Measurements from ENCODE around the gene PHIP.

PHIP gene

DNA sequence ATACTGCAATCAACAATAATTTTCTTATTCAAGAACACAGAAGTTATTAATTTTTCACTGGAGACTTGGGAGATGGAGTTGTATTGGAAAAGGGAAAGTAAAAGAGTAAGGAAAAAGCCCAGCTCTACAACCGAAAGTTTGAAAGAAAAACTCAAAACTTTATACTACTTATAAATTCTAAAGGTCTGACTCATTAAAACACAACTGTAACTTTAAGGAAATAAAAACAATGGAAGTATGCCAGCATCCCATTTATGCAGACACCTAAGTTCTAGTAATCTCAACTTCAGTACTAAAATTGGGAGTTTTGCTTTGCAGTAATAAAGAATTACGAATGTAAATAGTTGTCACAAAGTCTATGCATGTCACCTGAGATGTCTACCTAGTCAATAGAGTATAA is 130.1 kb downstream of the PHIP start:
- Histone ChIP-seq H3K9me3 (ENCODE audit: control insufficient read depth, insufficient read depth, low read length) (0 out of 2 replicates have a peak, but pooled peaks cover 2% of the 10 kb centered on the region), H3K4me3 (ENCODE audit: low read length) (no peak overlapping the region), H3K9me2 (replicated peaks; ENCODE audit: control insufficient read depth, low read length) (no peaks in the 10 kb centered on the region), H3F3A (ENCODE audit: control insufficient read depth, insufficient read depth) (no peaks in the 10 kb centered on the region; the same call in 1 of the 2 replicates), H3K79me2 (ENCODE audit: control insufficient read depth, low read length) (no peaks in the 10 kb centered on the region), H3K27me3 (ENCODE audit: control insufficient read depth, low read length) (no peaks in the 10 kb centered on the region), H3K4me1 (ENCODE audit: control insufficient read depth, low read length) (no peaks in the 10 kb centered on the region), H3K27ac (ENCODE audit: low read depth, low read length) (no peak overlapping the region), H3K4me2 (ENCODE audit: low read length) (no peak overlapping the region), H4K20me1 (ENCODE audit: control insufficient read depth, insufficient read depth, low read depth, low read length) (no peaks in the 10 kb centered on the region), H3K36me3 (ENCODE audit: control insufficient read depth, low read length) (peaks cover 98% of the 10 kb centered on the region)
- no peak for TF ChIP-seq EZH2phosphoT487 (IDR thresholded peaks at IDR 0.05; ENCODE audit: borderline replicate concordance, low read length)
- TF ChIP-seq, protein P1, sequence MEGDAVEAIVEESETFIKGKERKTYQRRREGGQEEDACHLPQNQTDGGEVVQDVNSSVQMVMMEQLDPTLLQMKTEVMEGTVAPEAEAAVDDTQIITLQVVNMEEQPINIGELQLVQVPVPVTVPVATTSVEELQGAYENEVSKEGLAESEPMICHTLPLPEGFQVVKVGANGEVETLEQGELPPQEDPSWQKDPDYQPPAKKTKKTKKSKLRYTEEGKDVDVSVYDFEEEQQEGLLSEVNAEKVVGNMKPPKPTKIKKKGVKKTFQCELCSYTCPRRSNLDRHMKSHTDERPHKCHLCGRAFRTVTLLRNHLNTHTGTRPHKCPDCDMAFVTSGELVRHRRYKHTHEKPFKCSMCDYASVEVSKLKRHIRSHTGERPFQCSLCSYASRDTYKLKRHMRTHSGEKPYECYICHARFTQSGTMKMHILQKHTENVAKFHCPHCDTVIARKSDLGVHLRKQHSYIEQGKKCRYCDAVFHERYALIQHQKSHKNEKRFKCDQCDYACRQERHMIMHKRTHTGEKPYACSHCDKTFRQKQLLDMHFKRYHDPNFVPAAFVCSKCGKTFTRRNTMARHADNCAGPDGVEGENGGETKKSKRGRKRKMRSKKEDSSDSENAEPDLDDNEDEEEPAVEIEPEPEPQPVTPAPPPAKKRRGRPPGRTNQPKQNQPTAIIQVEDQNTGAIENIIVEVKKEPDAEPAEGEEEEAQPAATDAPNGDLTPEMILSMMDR (IDR thresholded peaks at IDR 0.05; ENCODE audit: low read depth, low read length, poor library complexity, severe bottlenecking): no peak

GRCh38 chr6:78947529-78947928 is 130.5 kb downstream of the PHIP start:
- Histone ChIP-seq H3K9me3 (ENCODE audit: control insufficient read depth, insufficient read depth, low read length) (0 out of 2 replicates have a peak, but pooled peaks cover 2% of the 10 kb centered on the region), H3K27ac (ENCODE audit: low read depth, low read length) (no peak overlapping the region), H3K4me2 (ENCODE audit: low read length) (no peak overlapping the region), H4K20me1 (ENCODE audit: control insufficient read depth, insufficient read depth, low read depth, low read length) (no peaks in the 10 kb centered on the region), H3K4me3 (ENCODE audit: low read length) (no peak overlapping the region), H3K36me3 (ENCODE audit: control insufficient read depth, low read length) (peaks cover 96% of the 10 kb centered on the region), H3F3A (ENCODE audit: control insufficient read depth, insufficient read depth) (no peaks in the 10 kb centered on the region; the same call in 1 of the 2 replicates), H3K27me3 (ENCODE audit: control insufficient read depth, low read length) (no peaks in the 10 kb centered on the region), H3K79me2 (ENCODE audit: control insufficient read depth, low read length) (no peaks in the 10 kb centered on the region), H3K9me2 (replicated peaks; ENCODE audit: control insufficient read depth, low read length) (no peaks in the 10 kb centered on the region), H3K4me1 (ENCODE audit: control insufficient read depth, low read length) (no peaks in the 10 kb centered on the region)
- TF ChIP-seq, protein P1 (IDR thresholded peaks at IDR 0.05; ENCODE audit: low read depth, low read length, poor library complexity, severe bottlenecking): no peak
- TF ChIP-seq EZH2phosphoT487 (IDR thresholded peaks at IDR 0.05; ENCODE audit: borderline replicate concordance, low read length): no peak

DNA sequence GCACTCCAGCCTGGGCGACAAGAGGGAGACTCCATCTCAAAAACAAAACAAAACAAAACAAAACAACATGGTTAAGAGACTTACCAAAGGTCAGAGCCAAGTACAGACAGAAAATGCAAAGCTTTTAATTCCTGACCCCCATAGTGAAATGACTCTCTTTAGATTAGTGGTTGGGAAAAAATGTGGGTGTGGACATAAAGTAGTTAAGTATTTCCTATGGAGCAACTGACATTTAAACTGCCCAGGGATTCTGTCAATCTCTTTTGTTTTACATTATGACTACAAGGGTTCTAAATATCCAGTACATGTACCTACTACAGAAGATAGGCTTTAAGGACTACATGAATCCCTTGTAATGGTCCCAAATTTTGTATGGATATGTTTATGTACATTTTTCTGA is 135.6 kb downstream of the PHIP start:
- H3F3A ChIP-seq (ENCODE audit: control insufficient read depth, insufficient read depth): peaks cover 5% of the 10 kb centered on the region; the same call in 1 of the 2 replicates
- H3K27me3 ChIP-seq (ENCODE audit: control insufficient read depth, low read length): no peaks in the 10 kb centered on the region
- H3K36me3 ChIP-seq (ENCODE audit: control insufficient read depth, low read length): peaks cover 88% of the 10 kb centered on the region
- no peaks in the 10 kb centered on the region for H3K4me1 ChIP-seq (ENCODE audit: control insufficient read depth, low read length)
- H3K79me2 ChIP-seq (ENCODE audit: control insufficient read depth, low read length): no peaks in the 10 kb centered on the region
- no peaks in the 10 kb centered on the region for H3K9me3 ChIP-seq (ENCODE audit: control insufficient read depth, insufficient read depth, low read length)
- no peak overlapping the region for H3K27ac ChIP-seq (ENCODE audit: low read depth, low read length)
- H4K20me1 ChIP-seq (ENCODE audit: control insufficient read depth, insufficient read depth, low read depth, low read length): no peaks in the 10 kb centered on the region
- H3K4me2 ChIP-seq (ENCODE audit: low read length): no peak overlapping the region
- TF ChIP-seq EZH2phosphoT487 (IDR thresholded peaks at IDR 0.05; ENCODE audit: borderline replicate concordance, low read length): no peak
- TF ChIP-seq, protein P1 (IDR thresholded peaks at IDR 0.05; ENCODE audit: low read depth, low read length, poor library complexity, severe bottlenecking): no peak
- no peaks in the 10 kb centered on the region for H3K9me2 ChIP-seq (replicated peaks; ENCODE audit: control insufficient read depth, low read length)
- no peak overlapping the region for H3K4me3 ChIP-seq (ENCODE audit: low read length)
